ENCODE measurements around the gene GGT6.

The GGT6 gene

DNA sequence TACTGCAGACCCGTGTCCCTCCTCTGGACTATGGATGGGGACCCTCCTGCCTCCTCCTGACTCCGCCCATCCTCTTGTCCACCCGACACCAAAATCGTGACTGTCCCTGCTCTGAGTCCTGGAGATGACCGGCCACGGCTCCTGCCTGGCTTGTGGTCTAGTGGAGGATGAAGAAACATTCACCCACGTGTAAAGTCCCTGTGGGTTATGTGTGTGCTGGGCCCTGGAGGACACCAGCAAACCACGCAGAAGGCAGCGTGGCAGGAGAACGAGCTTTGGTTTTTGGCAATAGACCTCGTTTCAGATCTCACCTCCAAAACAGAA lies 49.8 kb downstream of the GGT6 start (continued):
- TF ChIP-seq, protein P1, sequence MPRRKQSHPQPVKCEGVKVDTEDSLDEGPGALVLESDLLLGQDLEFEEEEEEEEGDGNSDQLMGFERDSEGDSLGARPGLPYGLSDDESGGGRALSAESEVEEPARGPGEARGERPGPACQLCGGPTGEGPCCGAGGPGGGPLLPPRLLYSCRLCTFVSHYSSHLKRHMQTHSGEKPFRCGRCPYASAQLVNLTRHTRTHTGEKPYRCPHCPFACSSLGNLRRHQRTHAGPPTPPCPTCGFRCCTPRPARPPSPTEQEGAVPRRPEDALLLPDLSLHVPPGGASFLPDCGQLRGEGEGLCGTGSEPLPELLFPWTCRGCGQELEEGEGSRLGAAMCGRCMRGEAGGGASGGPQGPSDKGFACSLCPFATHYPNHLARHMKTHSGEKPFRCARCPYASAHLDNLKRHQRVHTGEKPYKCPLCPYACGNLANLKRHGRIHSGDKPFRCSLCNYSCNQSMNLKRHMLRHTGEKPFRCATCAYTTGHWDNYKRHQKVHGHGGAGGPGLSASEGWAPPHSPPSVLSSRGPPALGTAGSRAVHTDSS (tag by site-specific recombination; IDR thresholded peaks at IDR 0.05), result no peak
- TF ChIP-seq ZFP3 (tag by site-specific recombination; IDR thresholded peaks at IDR 0.05; ENCODE audit: low read depth) (no peak), ZBTB20 (tag by site-specific recombination; IDR thresholded peaks at IDR 0.05) (no peak)

DNA sequence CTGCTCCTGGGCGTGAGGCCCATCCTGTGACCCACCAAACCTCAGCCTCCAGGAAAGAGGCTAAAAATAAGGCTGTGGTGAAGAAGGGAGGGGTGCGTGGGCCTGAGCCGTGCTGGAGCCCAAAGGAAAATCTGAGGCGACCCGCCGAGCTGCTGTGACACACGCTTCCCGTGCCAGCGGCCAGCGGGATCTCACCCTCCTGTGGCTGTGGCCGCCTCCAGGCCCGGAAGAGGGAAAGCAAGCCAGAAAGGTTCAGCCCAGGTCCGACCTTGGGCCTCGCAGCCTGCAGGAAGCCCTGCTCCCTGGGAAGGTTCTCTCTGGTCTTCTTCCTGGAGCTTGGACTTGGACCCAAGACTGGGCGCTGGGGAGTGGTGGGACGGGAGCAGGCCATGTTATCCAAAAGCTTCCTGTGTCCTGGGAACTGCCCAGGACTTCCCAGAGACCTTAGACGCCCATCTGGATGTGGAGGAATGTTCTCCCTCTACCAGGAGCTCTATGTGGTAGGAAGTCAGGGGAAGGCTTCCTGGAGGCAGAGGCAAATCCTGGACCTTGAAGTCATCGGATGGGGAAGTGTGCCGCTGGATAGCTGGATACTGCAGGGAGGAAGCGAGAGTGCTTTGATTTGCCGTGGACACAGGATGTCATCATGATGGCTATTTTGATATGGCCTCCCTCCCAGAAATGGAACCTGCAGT lies 50.3 kb downstream of the GGT6 start:
- Histone ChIP-seq H3K9me3 (ENCODE audit: control insufficient read depth, insufficient read depth, low read depth, low read length) (no peaks in the 10 kb centered on the region), H3K4me3 (ENCODE audit: low read depth, low read length) (no peak overlapping the region), H3K36me3 (ENCODE audit: control insufficient read depth in 2 of 2, insufficient read depth in 1 of 2, low read length in 2 of 2) (no peaks in the 10 kb centered on the region), H3K27ac (ENCODE audit: extremely low read depth, low read depth, low read length) (no peak overlapping the region), H3K4me1 (ENCODE audit: control insufficient read depth, insufficient read depth, low read length) (peaks cover 2% of the 10 kb centered on the region; the same call in 1 of the 2 replicates)
- TF ChIP-seq ZNF514 (tag by site-specific recombination; IDR thresholded peaks at IDR 0.05) (no peak), SCRT2 (tag by site-specific recombination; IDR thresholded peaks at IDR 0.05) (no peak), TCF7L2 (IDR thresholded peaks at IDR 0.05; ENCODE audit: borderline replicate concordance, low read depth, low read length) (no peak), ZNF24 (tag by site-specific recombination; IDR thresholded peaks at IDR 0.05) (no peak), GLI4 (tag by site-specific recombination; IDR thresholded peaks at IDR 0.05) (no peak), ZNF510 (tag by site-specific recombination; IDR thresholded peaks at IDR 0.05; ENCODE audit: insufficient replicate concordance) (no peak), YY1 (tag by site-specific recombination; IDR thresholded peaks at IDR 0.05) (no peak), GLI2 (tag by site-specific recombination; IDR thresholded peaks at IDR 0.05; ENCODE audit: borderline replicate concordance, low read depth) (no peak), ZNF473 (tag by site-specific recombination; IDR thresholded peaks at IDR 0.05) (no peak), ZNF626 (tag by site-specific recombination; IDR thresholded peaks at IDR 0.05) (no peak), ZNF544 (tag by site-specific recombination; IDR thresholded peaks at IDR 0.05) (no peak), KLF7 (tag by site-specific recombination; IDR thresholded peaks at IDR 0.05; ENCODE audit: borderline replicate concordance) (no peak)
- TF ChIP-seq, protein P2, sequence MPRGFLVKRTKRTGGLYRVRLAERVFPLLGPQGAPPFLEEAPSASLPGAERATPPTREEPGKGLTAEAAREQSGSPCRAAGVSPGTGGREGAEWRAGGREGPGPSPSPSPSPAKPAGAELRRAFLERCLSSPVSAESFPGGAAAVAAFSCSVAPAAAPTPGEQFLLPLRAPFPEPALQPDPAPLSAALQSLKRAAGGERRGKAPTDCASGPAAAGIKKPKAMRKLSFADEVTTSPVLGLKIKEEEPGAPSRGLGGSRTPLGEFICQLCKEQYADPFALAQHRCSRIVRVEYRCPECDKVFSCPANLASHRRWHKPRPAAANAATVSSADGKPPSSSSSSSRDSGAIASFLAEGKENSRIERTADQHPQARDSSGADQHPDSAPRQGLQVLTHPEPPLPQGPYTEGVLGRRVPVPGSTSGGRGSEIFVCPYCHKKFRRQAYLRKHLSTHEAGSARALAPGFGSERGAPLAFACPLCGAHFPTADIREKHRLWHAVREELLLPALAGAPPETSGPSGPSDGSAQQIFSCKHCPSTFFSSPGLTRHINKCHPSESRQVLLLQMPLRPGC (tag by site-specific recombination; IDR thresholded peaks at IDR 0.05), result no peak
- TF ChIP-seq, protein P3, sequence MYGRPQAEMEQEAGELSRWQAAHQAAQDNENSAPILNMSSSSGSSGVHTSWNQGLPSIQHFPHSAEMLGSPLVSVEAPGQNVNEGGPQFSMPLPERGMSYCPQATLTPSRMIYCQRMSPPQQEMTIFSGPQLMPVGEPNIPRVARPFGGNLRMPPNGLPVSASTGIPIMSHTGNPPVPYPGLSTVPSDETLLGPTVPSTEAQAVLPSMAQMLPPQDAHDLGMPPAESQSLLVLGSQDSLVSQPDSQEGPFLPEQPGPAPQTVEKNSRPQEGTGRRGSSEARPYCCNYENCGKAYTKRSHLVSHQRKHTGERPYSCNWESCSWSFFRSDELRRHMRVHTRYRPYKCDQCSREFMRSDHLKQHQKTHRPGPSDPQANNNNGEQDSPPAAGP (tag by site-specific recombination; IDR thresholded peaks at IDR 0.05), result no peak
- TF ChIP-seq, protein P4, sequence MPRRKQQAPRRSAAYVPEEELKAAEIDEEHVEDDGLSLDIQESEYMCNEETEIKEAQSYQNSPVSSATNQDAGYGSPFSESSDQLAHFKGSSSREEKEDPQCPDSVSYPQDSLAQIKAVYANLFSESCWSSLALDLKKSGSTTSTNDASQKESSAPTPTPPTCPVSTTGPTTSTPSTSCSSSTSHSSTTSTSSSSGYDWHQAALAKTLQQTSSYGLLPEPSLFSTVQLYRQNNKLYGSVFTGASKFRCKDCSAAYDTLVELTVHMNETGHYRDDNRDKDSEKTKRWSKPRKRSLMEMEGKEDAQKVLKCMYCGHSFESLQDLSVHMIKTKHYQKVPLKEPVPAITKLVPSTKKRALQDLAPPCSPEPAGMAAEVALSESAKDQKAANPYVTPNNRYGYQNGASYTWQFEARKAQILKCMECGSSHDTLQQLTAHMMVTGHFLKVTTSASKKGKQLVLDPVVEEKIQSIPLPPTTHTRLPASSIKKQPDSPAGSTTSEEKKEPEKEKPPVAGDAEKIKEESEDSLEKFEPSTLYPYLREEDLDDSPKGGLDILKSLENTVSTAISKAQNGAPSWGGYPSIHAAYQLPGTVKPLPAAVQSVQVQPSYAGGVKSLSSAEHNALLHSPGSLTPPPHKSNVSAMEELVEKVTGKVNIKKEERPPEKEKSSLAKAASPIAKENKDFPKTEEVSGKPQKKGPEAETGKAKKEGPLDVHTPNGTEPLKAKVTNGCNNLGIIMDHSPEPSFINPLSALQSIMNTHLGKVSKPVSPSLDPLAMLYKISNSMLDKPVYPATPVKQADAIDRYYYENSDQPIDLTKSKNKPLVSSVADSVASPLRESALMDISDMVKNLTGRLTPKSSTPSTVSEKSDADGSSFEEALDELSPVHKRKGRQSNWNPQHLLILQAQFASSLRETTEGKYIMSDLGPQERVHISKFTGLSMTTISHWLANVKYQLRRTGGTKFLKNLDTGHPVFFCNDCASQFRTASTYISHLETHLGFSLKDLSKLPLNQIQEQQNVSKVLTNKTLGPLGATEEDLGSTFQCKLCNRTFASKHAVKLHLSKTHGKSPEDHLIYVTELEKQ (tag by site-specific recombination; IDR thresholded peaks at IDR 0.05; ENCODE audit: borderline replicate concordance), result no peak
- ChIA-PET POLR2A (no interaction called here), CTCF (interaction anchor here (0.8 to 1.6 kb wide), 2 partner anchors 89 to 91 kb away, joined by 3 to 5 read pairs; no protein-coding TSS in a partner anchor)

Data from HEK293 (cell line).